Fibroblast of lung (primary cell): Measurements from ENCODE around the gene PCBP3.

Source experiments
- CTCF ChIP-seq, 2 donors: IDR thresholded peaks in 1 of 2; conservative IDR thresholded peaks in 1 of 2; 1 replicate in 1 of 2; 2 replicates in 1 of 2; pipeline ENCODE4 v1.5.1; 2011 to 2012; ENCODE audit warnings: low read length in 2 of 2, control low read depth in 1 of 2, inconsistent platforms in 1 of 2, low read depth in 1 of 2, mild to moderate bottlenecking in 1 of 2
- EZH2 ChIP-seq: IDR thresholded peaks from 2 replicates; pipeline ENCODE4 v1.5.1; 2012; ENCODE audit warnings: low read length, control low read depth, mild to moderate bottlenecking; ENCODE audit errors: missing control alignments

GRCh38 chr21:45644041-45644906 is 749 bp downstream of the PCBP3 start:
- no peak for TF ChIP-seq CTCF (conservative IDR thresholded peaks at IDR 0.05 in 1 of 2, IDR thresholded peaks at IDR 0.05 in 1 of 2; ENCODE audit: low read depth in 1 of 2, low read length in 2 of 2)
- no peak for TF ChIP-seq EZH2
